Activated CD8-positive, alpha-beta memory T cell treated with anti-CD3 and anti-CD28 coated beads, Interleukin-2, amount 10 ng/mL, durations not matched to agents 7 days and 5 days (primary cell): ENCODE data around the gene GDAP2. TPM values are rescaled to one million over a fixed set of nuclear protein-coding genes. Genes with fewer than 3 reads are reported as not detected.

Source experiments
- total RNA-seq, 2 experiments: library from RNA; stranded (reverse); gene quantifications; one replicate each; pipeline ENCODE4 v1.2.3, GENCODE V29; 2021

Gene GDAP2
- total RNA-seq, 2 experiments from 2014 or later = 21.9 to 22.5 TPM

Other genes starting within 250 kb of the GDAP2 start
- gene WDR3, start 118 bp upstream of the GDAP2 start, total RNA-seq = 10 to 100 TPM; 27.8 to 38.5 TPM